Ectodermal cell (in vitro differentiated cells): ENCODE results near the gene LTBP1.

Experiments
- H3K27ac ChIP-seq: 2 replicates; pipeline ENCODE4 v1.7.0; 2013; ENCODE audit warnings: mild to moderate bottlenecking, low read depth, low read length; ENCODE audit not compliant: insufficient read depth, poor library complexity, severe bottlenecking
- H3K27me3 ChIP-seq: 2 replicates; pipeline ENCODE4 v1.7.0; 2013; ENCODE audit warnings: mild to moderate bottlenecking, low read length; ENCODE audit not compliant: insufficient read depth, control insufficient read depth, poor library complexity, severe bottlenecking
- H3K36me3 ChIP-seq: one replicate; pipeline ENCODE4 v1.7.0; 2013; ENCODE audit warnings: low read length; ENCODE audit not compliant: control insufficient read depth, insufficient read depth
- H3K4me1 ChIP-seq: one replicate; pipeline ENCODE4 v1.7.0; 2013; ENCODE audit warnings: low read length; ENCODE audit not compliant: control insufficient read depth, insufficient read depth
- H3K4me3 ChIP-seq: 2 replicates; pipeline ENCODE4 v1.7.0; 2013; ENCODE audit warnings: low read depth, low read length, control low read depth; ENCODE audit not compliant: insufficient read depth
- H3K9me3 ChIP-seq: 2 replicates; pipeline ENCODE4 v1.7.0; 2013; ENCODE audit warnings: mild to moderate bottlenecking, low read length, moderate library complexity; ENCODE audit not compliant: control insufficient read depth
- WGBS, 2 experiments: methylation state at CpG; one replicate each; pipeline ENCODE4 v1.1.7; 2013; ENCODE audit warnings: missing lambda C conversion rate in 2 of 2; 5-methylcytosine and 5-hydroxymethylcytosine counted together

Gene LTBP1

GRCh38 chr2:33262097-33262496 is 315.3 kb downstream of the LTBP1 start:
- no peaks in the 10 kb centered on the region for H3K36me3 ChIP-seq
- H3K4me3 ChIP-seq = no peak overlapping the region
- no peaks in the 10 kb centered on the region for H3K27me3 ChIP-seq
- no peak overlapping the region for H3K27ac ChIP-seq
- H3K4me1 ChIP-seq = no peaks in the 10 kb centered on the region
- 90 to 93% methylated on average over 4 of the region's 4 CpGs for WGBS, 2 experiments
- H3K9me3 ChIP-seq = no peaks in the 10 kb centered on the region

DNA sequence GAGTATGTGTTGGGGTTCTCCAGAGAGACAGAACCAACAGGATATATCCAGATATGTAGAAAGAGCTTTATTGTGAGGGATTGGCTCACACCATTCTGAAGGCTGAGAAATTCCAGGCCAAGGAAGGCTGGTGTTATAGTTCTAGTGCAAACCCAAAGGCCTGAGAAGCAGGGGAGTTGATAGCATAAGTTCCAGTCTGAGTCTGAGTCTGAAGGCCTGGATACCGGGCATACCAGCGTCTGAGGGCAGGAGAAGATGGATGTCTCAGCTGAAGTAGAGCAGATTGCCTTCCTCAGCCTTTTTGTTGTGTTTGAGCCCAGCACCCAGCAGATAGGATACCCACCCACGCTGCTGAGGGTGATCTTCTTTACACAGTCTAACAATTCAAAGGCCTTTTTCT is 318.0 kb downstream of the LTBP1 start:
- Histone ChIP-seq H3K27ac (no peak overlapping the region), H3K36me3 (no peaks in the 10 kb centered on the region), H3K27me3 (no peaks in the 10 kb centered on the region), H3K9me3 (no peaks in the 10 kb centered on the region), H3K4me3 (no peak overlapping the region), H3K4me1 (no peaks in the 10 kb centered on the region)
- 94 to 95% methylated on average over 3 of the region's 3 CpGs for WGBS, 2 experiments

DNA sequence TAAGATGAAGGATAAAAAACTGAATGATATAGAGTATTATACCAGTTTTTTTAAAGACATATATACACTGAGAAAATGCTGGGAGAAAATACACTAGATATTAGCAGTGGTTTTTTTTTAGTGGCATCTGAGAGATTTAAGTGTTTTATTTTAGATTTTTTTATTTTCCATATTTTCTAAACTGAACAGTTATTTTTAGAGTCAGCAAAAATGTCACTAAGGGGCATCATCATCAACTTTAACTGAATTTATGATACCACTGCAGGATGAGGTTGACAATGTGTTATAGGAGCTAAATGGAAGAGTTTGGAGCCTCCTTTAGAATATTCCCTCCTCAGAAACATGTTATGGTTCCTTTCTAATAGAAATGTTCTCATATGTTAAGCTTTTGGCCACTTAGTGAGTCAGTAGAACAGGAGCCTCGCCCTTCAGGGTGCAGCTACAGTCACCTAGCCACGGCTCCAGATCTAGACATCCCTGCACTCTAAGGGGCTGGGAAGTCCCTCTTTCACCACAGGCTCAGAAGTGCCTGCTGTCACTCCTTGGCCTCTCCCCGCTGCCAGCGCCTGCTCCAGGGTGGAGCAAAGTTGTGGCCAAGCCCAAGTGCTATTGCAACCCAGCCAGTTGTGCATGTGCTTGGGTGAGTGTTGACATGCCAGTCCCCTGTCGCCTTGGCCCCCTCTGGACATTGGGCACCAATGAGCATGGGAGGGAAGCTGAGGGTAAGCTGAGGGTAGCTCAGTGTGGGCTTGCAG is 319.0 kb downstream of the LTBP1 start:
- no peak overlapping the region for H3K27ac ChIP-seq

GRCh38 chr2:33266467-33266866 is 319.7 kb downstream of the LTBP1 start:
- no peaks in the 10 kb centered on the region for H3K4me1 ChIP-seq
- no peaks in the 10 kb centered on the region for H3K36me3 ChIP-seq
- no peak overlapping the region for H3K27ac ChIP-seq
- WGBS, 2 experiments = 86 to 95% methylated on average over 6 of the region's 6 CpGs
- H3K4me3 ChIP-seq = no peak overlapping the region
- no peaks in the 10 kb centered on the region for H3K27me3 ChIP-seq
- H3K9me3 ChIP-seq = no peaks in the 10 kb centered on the region

More for the DNA sequence above, 319.0 kb downstream of the LTBP1 start:
- no peaks in the 10 kb centered on the region for H3K4me1 ChIP-seq
- H3K27me3 ChIP-seq = no peaks in the 10 kb centered on the region
- 91 to 94% methylated on average over 5 of the region's 5 CpGs for WGBS, 2 experiments
- no peak overlapping the region for H3K4me3 ChIP-seq
- H3K36me3 ChIP-seq = no peaks in the 10 kb centered on the region
- H3K9me3 ChIP-seq = no peaks in the 10 kb centered on the region

DNA sequence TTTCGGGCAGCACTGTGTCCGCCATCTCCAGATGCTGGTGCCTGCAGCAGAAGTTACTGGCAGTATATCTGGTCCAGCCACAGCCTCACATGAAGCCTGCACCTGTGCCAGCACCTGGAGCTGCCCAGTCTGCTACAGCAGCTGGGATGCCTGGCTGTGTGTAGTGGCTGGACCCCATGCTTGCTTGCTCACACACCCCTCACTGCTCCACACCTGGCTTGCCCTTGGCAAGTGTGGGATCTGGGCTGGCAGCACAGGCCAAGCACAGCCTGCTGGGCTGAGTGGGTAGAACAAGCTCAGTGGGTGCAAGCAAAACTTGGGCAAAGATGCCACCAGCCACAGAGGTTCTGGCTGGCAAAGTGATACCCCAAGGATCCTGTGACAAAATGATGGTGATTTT is 320.3 kb downstream of the LTBP1 start:
- Histone ChIP-seq H3K4me3 (no peak overlapping the region), H3K9me3 (no peaks in the 10 kb centered on the region), H3K4me1 (no peaks in the 10 kb centered on the region), H3K36me3 (no peaks in the 10 kb centered on the region), H3K27me3 (no peaks in the 10 kb centered on the region), H3K27ac (no peak overlapping the region)
- WGBS, 2 experiments = 91 to 96% methylated on average over 2 of the region's 2 CpGs

DNA sequence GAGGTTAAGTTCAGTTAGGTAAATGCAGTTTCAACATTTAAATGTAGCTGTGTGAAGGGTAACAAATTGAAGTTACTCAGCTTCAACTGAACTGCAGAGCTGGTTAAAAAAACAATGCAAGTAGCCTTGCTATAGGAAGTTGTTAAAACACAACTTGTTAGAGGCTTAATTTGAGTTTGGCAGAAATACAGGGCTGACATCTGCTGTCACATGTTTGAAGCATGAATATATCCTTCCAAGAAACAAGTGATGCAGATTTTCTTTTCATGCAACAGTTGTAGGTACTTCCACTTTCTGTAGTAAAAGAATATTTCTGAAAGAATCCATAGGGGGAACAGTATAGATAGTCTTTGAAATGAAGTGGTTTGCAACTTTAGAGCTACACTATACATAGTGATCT is 321.0 kb downstream of the LTBP1 start:
- Histone ChIP-seq H3K9me3 (no peaks in the 10 kb centered on the region), H3K27ac (no peak overlapping the region), H3K36me3 (no peaks in the 10 kb centered on the region), H3K27me3 (no peaks in the 10 kb centered on the region), H3K4me3 (no peak overlapping the region), H3K4me1 (no peaks in the 10 kb centered on the region)

GRCh38 chr2:33268246-33268831 is 321.6 kb downstream of the LTBP1 start:
- Histone ChIP-seq H3K4me1 (no peaks in the 10 kb centered on the region), H3K9me3 (no peaks in the 10 kb centered on the region), H3K27ac (no peak overlapping the region), H3K36me3 (no peaks in the 10 kb centered on the region), H3K27me3 (no peaks in the 10 kb centered on the region), H3K4me3 (no peak overlapping the region)
- 84 to 97% methylated on average over 4 of the region's 4 CpGs for WGBS, 2 experiments

DNA sequence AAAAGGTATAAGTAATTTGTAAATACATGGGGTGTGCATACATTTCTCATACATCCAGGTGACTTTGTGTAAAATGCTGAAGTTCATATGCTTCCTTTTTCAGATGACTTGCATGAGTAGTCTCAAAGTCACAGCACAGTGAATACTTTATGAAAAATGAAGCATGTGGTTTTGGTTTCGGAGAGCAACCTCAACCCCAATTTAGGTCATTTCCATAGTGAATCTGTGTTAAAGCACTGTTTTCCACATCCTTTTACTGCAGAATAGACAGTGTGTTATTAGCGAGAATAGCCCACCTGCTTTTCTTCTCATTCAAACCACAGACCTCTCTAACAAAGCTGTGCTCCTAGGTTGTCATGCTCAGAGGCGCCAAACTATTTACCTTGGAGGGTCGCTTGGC is 325.2 kb downstream of the LTBP1 start:
- Histone ChIP-seq H3K27me3 (no peaks in the 10 kb centered on the region), H3K36me3 (no peaks in the 10 kb centered on the region), H3K4me3 (no peak overlapping the region), H3K27ac (no peak overlapping the region), H3K9me3 (no peaks in the 10 kb centered on the region), H3K4me1 (peaks cover 4% of the 10 kb centered on the region)
- 96 to 100% methylated on average over 4 of the region's 4 CpGs for WGBS, 2 experiments

- Histone ChIP-seq H3K4me3 (no peak overlapping the region), H3K27ac (no peak overlapping the region), H3K4me1 (peaks cover 4% of the 10 kb centered on the region), H3K27me3 (no peaks in the 10 kb centered on the region), H3K9me3 (no peaks in the 10 kb centered on the region), H3K36me3 (no peaks in the 10 kb centered on the region)
- WGBS, 2 experiments = 90 to 100% methylated on average over 1 of the region's 1 CpG
Observed at GRCh38 chr2:33273479-33273878, 326.7 kb downstream of the LTBP1 start.

DNA sequence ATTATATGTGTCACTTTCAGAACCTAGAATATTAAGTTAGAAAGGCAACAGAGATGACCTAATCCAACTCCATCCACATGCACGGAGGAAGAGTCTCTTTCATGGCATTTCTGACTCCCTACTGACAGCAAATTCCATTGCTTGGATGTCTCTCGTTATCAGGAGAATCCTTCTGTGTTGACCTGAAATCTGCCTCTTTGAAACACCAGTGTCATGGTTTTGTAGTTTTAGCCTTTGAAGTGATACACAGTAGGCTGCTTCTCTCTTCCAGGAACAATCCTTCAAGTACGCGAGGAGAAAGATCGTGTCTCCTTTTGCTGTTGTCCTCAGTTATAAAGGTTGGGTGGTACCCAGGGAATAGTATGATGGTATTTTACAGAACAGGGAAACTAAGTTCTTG is 327.8 kb downstream of the LTBP1 start:
- Histone ChIP-seq H3K4me3 (no peak overlapping the region), H3K27me3 (no peaks in the 10 kb centered on the region), H3K9me3 (no peaks in the 10 kb centered on the region), H3K4me1 (peaks cover 4% of the 10 kb centered on the region), H3K27ac (no peak overlapping the region), H3K36me3 (no peaks in the 10 kb centered on the region)
- 50 to 78% methylated on average over 2 to 5 of the region's 5 CpGs for WGBS, 2 experiments
